ENCODE results near the gene ARFIP1.
"Not testable (repeated sequence)": the region's sequence is repeated elsewhere in the genome, so short reads cannot be mapped to it uniquely, and the experiment has no call there.

The ARFIP1 gene

GRCh38 chr4:152896811-152897210, 117.1 kb downstream of the ARFIP1 start:
- no peak for DNase-seq (ENCODE audit: low spot score)

GRCh38 chr4:152898133-152898532, 118.4 kb downstream of the ARFIP1 start:
- DNase-seq (ENCODE audit: low spot score): not testable (repeated sequence)

DNA sequence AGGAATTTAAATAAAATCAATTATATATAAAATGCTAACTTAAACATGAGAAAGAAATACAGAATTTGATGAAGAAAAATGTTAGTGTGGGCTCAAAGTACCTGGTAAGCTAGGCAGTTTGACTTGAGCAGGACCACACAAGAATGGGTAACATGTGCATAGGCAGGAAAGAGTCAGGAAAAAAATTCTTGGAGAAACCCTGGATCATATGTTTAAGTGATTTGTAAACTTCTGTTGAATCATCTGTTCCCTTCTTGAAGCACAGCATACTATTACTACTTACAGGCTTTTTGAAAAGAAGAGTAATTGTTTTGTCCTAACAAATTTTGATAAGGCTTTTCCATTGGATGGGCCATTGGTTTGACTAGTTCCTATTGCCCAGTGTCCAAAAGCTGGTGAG, 118.9 kb downstream of the ARFIP1 start:
- DNase-seq (ENCODE audit: low spot score): no peak

DNA sequence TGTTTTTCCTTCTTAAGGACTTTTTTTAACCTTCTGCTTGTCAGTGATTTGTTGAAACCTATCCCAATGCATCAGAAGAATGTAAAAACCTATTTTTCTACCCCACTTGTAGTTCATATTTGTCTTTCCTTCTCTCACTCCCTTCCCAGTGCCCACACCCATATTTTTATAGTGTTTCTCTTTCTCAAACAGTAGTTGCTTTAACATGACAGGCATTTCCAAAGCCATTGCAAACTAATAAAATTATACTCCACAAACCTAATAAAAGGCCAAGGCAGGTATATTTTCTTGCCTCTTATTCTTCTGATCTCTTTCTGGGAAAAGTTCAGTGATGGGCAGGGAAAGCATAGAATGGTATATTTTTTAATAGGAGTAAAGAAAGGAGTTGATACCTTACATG, 120.6 kb downstream of the ARFIP1 start:
- DNase-seq (ENCODE audit: low spot score): no peak

- no peak for DNase-seq (ENCODE audit: low spot score)
These were observed 121.5 kb downstream of the ARFIP1 start for GRCh38 chr4:152901205-152901604.

GRCh38 chr4:152903658-152904057, 123.9 kb downstream of the ARFIP1 start:
- DNase-seq (ENCODE audit: low spot score): no peak

DNA sequence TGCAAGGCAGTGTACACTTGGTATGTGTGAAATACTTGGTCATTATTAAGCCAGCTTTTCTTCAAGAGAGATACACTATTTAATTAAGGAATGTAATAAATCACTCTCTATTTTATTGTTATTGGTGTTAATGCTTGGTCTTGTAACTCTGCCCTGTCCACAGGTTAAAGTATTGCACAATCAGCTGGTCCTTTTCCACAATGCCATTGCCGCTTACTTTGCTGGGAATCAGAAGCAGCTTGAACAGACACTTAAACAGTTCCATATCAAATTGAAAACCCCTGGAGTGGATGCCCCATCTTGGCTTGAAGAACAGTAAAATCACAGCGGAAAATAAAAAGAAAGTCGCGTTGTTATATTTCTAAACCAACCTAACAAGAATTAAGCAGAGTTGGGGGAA, 130.1 kb downstream of the ARFIP1 start:
- DNase-seq (ENCODE audit: low spot score): no peak

- DNase-seq (ENCODE audit: low spot score): no peak
These were observed 130.8 kb downstream of the ARFIP1 start for GRCh38 chr4:152910521-152910920.

- no peak for DNase-seq (ENCODE audit: low spot score)
These were observed 138.0 kb downstream of the ARFIP1 start for GRCh38 chr4:152917543-152918395.

DNA sequence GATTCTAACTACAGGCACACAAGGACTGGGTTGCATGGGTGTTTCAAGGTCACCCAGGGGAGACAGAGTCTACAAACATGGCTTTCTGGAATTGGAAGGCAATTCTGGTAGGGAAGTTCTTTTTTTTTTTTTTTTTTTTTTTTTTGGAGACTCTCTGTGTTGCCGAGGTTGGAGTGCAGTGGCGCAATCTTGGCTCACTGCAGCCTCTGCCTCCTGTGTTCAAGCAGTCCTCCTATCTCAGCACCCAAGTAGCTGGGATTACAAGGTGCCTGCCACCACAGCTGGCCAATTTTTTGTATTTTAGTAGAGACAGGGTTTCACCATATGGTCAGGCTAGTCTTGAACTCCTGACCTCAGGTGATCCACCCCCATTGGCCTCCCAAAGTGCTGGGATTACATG, 140.1 kb downstream of the ARFIP1 start:
- no peak for DNase-seq (ENCODE audit: low spot score)

DNA sequence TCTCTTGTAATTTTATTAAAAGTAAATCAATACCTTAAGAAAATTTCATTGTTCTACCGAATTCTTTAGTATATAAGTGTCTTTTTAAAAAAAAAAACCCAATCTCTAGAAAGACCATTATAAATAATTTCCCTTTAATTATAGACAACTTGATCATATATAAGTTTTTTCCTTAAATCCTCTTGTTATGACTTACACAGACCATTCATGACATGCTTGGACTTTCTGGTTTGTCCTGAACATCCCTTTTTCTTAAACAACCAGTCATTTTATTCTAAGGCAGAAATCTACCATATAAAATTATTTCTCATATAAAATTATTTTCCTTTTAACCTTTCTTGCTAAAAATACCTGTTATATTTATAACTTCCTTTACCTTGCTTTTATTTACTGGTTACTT, 141.0 kb downstream of the ARFIP1 start:
- no peak for DNase-seq (ENCODE audit: low spot score)

GRCh38 chr4:152921284-152921683, 141.5 kb downstream of the ARFIP1 start:
- DNase-seq (ENCODE audit: low spot score): no peak

DNA sequence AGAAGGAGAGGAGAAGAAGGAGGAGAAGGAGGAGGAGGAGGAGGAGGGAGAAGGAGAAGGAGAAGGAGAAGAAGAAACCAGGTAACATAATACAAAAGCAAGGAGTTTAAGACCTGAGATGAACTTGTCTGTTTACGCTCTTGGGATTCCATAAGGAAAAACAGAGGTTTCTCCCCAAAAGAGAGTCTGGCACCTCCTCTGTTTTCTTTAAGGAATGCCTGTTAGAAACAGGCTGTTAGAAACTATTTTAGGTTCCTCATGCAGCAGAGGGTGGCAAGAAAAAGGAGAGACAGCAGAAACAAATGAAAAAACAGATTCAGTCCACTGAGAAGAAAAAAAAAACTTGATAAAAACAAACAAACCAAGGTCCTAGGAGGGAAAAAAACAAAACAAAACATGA, 146.1 kb downstream of the ARFIP1 start:
- DNase-seq (ENCODE audit: low spot score): no peak

DNA sequence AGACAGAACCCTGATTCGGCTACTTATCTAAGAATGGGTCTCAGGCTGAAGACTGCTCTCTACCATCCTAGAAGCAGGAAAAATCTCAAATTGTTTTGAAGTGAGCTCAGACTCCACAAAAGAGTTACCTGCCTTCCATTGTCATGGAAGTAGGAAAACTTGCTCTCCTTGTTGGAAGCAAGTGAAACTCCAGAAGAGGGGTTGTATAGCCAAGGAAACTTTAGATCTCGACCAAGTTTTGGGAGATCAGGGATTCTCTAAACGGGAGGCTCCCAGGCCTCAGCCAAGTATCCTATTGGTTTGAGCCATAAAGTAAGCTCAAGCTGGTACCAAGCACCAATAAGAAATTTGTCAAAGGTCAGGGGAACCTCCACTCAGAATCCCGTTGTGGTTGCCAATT, 147.2 kb downstream of the ARFIP1 start:
- no peak for DNase-seq (ENCODE audit: low spot score)

DNA sequence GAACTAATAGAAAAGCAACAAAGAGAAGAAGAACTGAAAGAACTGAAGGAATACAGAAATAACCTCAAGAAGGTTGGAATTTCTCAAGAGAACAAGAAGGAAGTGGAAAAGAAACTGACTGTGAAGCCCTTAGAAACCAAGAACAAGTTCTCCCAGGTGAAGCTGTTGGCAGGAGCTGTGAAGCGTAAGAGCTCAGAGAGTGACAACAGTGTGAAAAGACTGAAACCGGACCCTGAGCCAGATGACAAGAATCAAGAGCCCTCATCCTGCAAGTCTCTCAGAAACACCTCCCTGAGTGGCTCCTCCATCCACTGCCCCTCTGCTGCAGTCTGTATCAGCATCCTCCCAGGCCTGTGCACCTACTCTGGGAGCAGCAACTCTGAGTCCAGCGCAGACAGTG, 148.0 kb downstream of the ARFIP1 start:
- DNase-seq (ENCODE audit: low spot score): no peak

- DNase-seq (ENCODE audit: low spot score): no peak
These were observed 148.5 kb downstream of the ARFIP1 start for GRCh38 chr4:152928286-152928685.

GRCh38 chr4:152929888-152930287, 150.1 kb downstream of the ARFIP1 start:
- no peak for DNase-seq (ENCODE audit: low spot score)

DNA sequence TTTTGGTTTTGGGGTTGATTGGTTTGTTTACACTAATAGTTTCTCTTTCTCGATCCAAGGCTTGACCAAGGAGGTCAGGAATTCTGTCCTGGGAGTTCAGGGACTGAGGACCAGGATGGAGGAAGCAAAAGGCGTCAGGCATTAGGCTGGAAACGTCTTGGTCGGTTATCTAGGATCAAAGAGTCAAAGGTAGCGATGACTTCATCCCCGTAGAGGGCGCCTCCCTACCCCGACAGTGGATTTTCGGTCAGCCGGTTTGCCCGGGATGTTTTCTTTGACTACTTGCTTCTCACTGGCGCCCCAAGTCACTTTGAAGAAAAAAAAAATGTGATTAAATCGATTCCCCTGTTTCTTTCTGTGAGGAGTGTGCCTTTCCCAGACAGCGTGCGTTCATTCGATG, 155.4 kb downstream of the ARFIP1 start:
- no peak for DNase-seq (ENCODE audit: low spot score)

GRCh38 chr4:152935631-152936445, 156.1 kb downstream of the ARFIP1 start, which contains the start of gene FHDC1:
Gene FHDC1, plus strand, starts transcription at chr4:152936323. Its CDS starts 6,735 bp downstream, at chr4:152943058.
- no peak for DNase-seq (ENCODE audit: low spot score)

DNA sequence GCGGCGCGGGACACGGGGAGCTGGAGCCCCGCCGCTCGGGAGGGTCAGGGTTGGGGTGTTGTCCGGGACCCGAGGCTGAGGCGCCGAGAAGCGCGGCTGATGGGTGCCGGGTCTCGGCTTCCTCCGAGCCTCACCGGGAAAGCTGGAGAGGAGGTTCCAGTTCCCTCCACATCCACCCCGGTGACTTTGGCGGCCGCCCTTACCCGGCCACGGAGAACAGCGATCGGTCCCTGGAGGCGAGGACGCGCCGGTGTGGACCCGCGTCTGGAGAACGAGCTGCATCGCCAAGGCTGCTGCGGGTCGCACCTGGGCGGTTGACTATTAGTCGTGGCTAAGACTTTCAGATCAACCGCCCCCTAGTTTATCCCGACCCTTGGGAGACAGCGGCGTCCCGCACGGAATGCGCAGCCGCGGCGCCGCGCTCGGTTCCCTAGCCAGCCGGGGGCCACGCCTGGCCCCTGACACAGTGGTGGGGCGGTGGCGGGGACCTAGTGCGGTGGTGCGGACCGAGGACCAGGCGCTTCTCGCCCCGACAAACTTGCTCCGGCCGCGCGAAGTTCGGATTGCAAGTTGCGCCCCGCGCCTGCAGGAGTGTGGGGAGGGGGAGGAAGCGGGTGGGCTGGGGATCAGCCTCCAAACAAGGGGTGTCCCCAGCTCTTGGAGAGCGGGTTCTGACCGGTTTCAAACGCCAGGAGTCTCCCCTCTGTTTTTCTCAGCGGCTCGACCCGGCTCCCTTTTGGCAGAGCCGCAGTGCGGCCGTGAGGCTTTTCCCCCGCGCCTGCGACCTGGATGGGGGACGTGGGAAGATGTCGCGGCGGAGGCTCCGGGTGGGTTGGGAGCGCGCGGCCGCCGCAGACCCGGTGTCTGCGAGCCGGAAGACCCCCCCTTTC, 156.9 kb downstream of the ARFIP1 start:
- DNase-seq (ENCODE audit: low spot score): no peak

GRCh38 chr4:152937336-152938236, 157.8 kb downstream of the ARFIP1 start:
- DNase-seq (ENCODE audit: low spot score): no peak

Measured in CD4-positive, alpha-beta T cell treated with Interleukin-15 for 4 hours (primary cell).